ENCODE results near the gene ABL1. TPM values are rescaled to one million over a fixed set of nuclear protein-coding genes. Genes with fewer than 3 reads are reported as not detected.

ABL1 gene
- total RNA-seq, 4 donors from 2014 or later, result 60.3 to 97.0 (median 79.8) TPM

GRCh38 chr9:130915096-130915447 is 80.0 kb downstream of the ABL1 start:
- no peak overlapping the region for H3K27ac ChIP-seq
- intact Hi-C loops (cut with DNase I), result no loop called here
- no peak for DNase-seq
- no peak overlapping the region for H3K4me3 ChIP-seq (replicated peaks in 1 of 3)
- TF ChIP-seq CTCF (IDR thresholded peaks at IDR 0.05) (no peak), POLR2A (IDR thresholded peaks at IDR 0.05) (no peak)
- H3K4me1 ChIP-seq, result no peaks in the 10 kb centered on the region
- H3K36me3 ChIP-seq, result no peaks in the 10 kb centered on the region
- no peaks in the 10 kb centered on the region for H3K9me3 ChIP-seq
- H3K27me3 ChIP-seq, result no peaks in the 10 kb centered on the region
- 89 to 90% methylated on average over 5 to 6 of the region's 8 CpGs for WGBS, 2 donors

GRCh38 chr9:130917168-130917960 is 82.3 kb downstream of the ABL1 start:
- Histone ChIP-seq H3K4me1 (no peaks in the 10 kb centered on the region), H3K27me3 (no peaks in the 10 kb centered on the region), H3K4me3 (replicated peaks in 1 of 3) (no peak overlapping the region), H3K36me3 (no peaks in the 10 kb centered on the region), H3K9me3 (no peaks in the 10 kb centered on the region), H3K27ac (no peak overlapping the region)
- TF ChIP-seq POLR2A (IDR thresholded peaks at IDR 0.05), result no peak
- no peak for TF ChIP-seq CTCF (IDR thresholded peaks at IDR 0.05)
- intact Hi-C loops (cut with DNase I), result no loop called here
- no peak for DNase-seq
- WGBS, 2 donors, result 73 to 80% methylated on average over 30 of the region's 34 CpGs

- Histone ChIP-seq H3K36me3 (no peaks in the 10 kb centered on the region), H3K27me3 (no peaks in the 10 kb centered on the region), H3K4me3 (replicated peaks in 1 of 3) (no peak overlapping the region), H3K9me3 (no peaks in the 10 kb centered on the region), H3K4me1 (no peaks in the 10 kb centered on the region), H3K27ac (no peak overlapping the region)
- WGBS, 2 donors, result 67 to 76% methylated on average over 8 to 9 of the region's 9 CpGs
- DNase-seq, result no peak
- intact Hi-C loops (cut with DNase I), result no loop called here
- no peak for TF ChIP-seq POLR2A (IDR thresholded peaks at IDR 0.05)
- no peak for TF ChIP-seq CTCF (IDR thresholded peaks at IDR 0.05)
Observed at GRCh38 chr9:130918101-130918825, 83.2 kb downstream of the ABL1 start.

- Histone ChIP-seq H3K27ac (no peak overlapping the region), H3K4me1 (no peaks in the 10 kb centered on the region), H3K4me3 (replicated peaks in 1 of 3) (no peak overlapping the region), H3K36me3 (no peaks in the 10 kb centered on the region), H3K9me3 (no peaks in the 10 kb centered on the region), H3K27me3 (no peaks in the 10 kb centered on the region)
- TF ChIP-seq POLR2A (IDR thresholded peaks at IDR 0.05) (no peak), CTCF (IDR thresholded peaks at IDR 0.05) (no peak)
- intact Hi-C loops (cut with DNase I), result no loop called here
- WGBS, 2 donors, result 76 to 80% methylated on average over 25 to 30 of the region's 33 CpGs
- no peak for DNase-seq
Observed at GRCh38 chr9:130918826-130919558, 83.9 kb downstream of the ABL1 start.
